HG02588 (cell line): ENCODE data around the gene KLHL28.

Experiments
- ATAC-seq: cut with Tn5 transposase; IDR thresholded peaks from one replicate; pipeline ENCODE4 v1.9.1; 2021; ENCODE audit warnings: mild to moderate bottlenecking, moderate library complexity; ENCODE audit not compliant: unreplicated experiment

Gene KLHL28

DNA sequence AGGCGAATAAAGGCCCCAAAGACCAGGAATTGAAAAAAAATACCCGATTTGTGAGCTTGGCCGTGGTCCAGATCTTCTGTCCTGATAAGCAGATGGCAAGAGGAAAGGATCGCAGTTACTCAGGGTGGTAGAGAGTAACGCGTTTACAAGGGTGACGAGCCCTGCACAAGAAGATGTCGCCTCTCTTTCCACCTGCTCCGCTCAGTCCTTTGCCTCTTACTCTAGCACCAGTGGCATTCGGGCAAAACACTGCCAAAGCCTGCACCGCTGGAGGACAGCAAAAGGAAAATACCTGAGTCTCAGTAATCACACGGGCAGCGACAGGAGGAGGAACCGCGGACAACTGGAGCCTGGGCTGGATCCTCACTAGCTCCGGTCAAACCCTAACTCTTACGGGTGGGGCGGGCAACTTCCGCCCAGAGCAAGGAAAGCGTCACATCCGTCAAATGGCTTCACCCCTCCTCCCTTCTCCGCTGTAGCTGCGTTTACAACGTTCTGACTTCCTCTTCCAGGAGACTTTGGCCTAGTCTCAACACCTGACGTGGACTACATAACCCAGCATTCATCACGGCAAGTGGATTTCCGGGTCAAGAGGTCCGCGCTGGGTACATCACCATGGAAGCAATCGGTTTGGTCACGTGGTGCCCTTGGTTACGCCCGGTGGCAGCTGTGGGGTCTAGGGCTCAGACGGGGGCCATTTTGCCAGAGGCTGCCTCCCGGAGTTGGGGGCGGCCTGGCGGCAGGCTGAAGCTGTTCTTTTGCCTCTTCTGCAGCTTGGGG is at the start of gene KLHL28, which contains the start of gene TOGARAM1:
KLHL28 (minus strand) TSS at position 394 of the 780 bp plus-strand sequence. CDS start 16,019 bp downstream, outside the sequence.
TOGARAM1 (plus strand) TSS at position 637 of the 780 bp plus-strand sequence. CDS start 232 bp downstream, outside the sequence.
- peak; percentile 95 for ATAC-seq

GRCh38 chr14:45003924-45004323 is 42.2 kb upstream of the KLHL28 start:
- no peak for ATAC-seq

DNA sequence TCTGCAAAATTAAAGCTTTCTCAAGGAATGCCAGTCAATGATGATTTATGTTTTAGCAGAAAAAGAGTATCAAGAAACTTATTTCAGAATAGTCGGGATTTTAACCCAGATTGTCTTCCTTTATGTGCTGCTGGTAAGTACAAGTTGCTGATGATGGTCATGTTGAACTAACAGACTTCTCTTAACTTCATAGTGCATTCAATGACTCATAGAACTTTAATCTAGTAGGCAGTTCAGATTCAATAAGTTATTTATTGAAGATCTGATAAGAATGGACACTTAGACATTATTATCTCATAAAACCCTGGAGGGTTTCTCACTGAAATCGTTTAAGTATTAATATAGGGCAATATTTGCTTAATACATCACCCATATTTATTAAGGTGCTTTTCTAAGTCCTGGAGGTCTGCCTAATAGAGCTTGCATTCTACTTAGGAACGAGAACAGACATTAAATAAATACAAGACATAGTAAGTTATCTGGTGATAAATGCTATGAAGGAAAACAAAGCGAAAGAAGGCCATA is 34.1 kb upstream of the KLHL28 start:
- ATAC-seq: no peak

DNA sequence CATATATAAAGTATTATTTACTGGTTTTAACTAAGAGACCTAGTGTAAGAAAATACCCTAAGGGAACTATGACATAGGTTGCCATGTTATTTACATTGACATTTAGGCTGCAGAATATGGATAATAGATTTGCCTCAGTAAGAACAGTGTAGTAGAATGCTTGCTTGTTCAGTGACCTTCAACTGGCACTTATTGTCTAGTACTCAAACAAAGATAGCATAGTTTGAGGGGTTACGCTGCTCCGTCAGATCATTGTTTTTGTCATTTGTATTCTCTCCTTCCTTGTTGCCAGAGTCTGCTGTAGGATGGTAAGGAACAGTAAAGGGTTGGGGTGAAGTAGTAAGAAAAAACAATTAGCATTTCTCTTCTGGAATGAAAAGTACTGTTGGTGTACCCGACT is 33.4 kb upstream of the KLHL28 start:
- ATAC-seq: no peak

DNA sequence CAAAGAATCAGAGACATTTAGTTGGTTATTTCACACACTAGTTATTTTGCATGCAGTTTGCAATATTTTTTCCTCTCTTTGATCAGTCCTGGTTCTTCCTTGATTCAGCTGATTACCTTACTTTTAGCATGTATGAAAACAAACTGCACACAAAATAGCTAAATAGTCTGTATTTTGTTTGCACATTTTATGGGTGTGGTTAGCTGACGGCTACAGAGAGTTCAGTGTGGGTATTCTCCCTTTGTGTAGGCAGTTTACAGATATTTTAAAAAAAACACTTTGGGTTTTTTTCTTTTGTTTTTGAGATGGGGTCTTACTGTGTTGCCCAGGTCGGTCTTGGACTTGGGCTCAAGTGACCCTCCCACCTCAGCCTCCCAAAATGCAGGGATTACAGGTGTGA is 28.8 kb upstream of the KLHL28 start:
- no peak for ATAC-seq

DNA sequence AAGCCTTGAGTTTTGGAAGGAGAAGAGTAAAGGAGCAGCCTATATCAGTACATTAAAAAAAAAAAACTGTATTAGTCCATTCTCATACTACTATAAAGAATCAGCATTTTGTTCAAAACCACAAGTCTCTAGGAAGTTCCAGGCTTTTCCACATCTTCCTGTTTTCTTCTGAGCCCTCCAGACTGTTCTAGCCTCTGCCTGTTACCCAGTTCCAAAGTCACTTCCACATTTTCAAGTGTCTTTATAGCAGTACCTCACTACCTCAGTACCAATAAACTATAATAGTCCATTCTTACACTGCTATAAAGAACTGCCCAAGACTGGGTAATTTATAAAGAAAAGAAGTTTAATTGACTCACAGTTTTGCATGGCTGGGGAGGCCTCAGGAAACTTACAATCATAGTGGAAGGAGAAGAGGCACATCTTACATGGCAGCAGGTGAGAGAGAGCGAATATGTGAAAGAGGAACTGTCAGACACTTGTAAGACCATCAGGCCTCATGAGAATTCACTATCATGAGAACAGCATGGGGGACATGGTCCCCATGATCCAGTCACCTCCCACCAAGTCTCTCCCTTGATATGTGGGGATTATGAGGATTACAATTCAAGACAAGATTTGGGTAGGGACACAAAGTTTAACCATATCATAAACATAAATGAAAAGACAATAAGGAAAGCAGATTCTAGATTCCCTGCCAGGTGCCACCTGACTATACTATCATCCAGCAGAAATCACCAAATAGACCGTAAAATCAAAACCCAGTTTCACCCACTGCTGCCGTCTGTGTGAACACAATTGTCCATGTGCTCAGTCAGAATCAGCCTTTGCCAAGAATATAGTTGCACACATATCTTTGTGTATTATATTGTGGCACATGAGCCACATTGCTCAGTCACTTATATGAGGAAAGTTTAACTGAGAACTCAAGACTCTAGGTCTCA is 28.0 kb upstream of the KLHL28 start:
- ATAC-seq: no peak

- no peak for ATAC-seq
Observed at GRCh38 chr14:44988694-44989093, 26.9 kb upstream of the KLHL28 start.

DNA sequence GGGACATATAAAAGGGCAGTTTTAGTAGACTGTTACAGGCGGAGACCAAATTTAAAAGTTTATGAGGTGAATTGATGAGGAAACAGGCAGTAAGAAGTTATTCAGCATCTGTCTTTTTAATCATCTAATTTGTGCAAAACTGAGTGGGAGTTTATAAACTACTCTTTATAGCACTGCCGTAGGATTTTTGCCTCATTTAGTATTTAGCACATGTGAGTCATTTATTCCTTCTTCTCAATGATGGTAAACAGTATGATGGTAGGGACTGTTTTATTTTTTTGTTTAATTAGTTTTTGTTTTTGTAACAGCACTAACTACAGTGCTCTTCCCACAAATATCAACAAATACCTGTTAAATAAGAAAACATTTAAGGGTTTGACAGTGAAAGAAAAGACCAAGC is 20.8 kb upstream of the KLHL28 start:
- no peak for ATAC-seq

- no peak for ATAC-seq
Observed at GRCh38 chr14:44981198-44981597, 19.5 kb upstream of the KLHL28 start.

- no peak for ATAC-seq
Observed at GRCh38 chr14:44979740-44980356, 18.1 kb upstream of the KLHL28 start.

DNA sequence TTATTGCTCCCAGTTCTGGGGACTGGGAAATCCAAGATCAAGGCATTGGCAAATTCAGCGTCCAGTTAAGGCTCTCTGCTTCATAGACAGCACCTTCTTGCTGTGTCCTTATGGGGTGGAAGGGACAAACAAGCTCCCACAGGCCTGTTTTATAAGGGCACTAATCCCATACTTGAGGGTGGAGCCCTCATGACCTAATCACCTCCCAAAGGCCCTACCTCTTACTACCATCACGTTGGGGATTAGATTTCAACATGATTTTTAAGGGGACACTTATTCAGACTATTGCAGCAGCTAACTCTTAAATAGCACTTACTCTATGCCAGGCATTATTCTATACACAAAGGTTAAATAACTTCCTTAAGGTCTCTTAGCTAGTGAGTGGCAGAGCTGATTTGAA is 17.5 kb upstream of the KLHL28 start:
- no peak for ATAC-seq

DNA sequence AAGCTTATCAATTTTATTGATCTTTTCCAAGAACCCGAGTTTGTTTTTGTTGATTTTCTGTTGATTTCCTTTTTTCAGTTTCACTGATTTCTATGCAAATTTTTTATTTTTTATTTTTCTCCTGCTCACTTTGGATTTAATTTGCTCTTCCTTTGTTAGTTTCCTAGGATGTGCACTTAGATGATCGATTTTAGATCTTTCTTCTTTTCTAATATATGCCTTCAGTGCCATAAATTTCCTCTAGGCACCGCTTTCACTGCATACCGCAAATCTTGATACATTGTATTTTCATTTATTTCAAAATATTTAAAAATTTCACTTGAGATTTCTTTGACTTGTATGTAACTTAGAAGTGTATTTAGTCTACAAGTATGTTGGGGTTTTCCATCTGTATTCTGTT is 9.7 kb upstream of the KLHL28 start:
- no peak for ATAC-seq

DNA sequence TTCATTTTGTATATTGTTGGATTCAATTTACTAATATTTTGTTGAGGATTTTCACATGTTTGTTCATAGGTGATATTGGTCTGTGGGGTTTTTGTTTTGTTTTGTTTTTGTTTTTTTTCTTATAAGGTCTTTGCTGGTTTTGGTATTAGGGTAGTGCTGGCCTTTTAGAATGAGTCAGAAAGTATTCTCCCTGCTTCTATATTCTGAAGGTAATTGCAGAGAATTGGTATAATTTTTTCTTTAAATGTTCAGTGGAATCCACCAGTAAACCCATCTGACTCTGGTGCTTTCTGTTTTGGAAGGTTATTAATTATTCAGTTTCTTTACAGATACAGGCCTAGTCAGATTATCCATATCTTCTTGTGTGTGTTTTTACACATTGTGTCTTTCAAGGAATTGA is 9.2 kb upstream of the KLHL28 start:
- ATAC-seq: no peak

DNA sequence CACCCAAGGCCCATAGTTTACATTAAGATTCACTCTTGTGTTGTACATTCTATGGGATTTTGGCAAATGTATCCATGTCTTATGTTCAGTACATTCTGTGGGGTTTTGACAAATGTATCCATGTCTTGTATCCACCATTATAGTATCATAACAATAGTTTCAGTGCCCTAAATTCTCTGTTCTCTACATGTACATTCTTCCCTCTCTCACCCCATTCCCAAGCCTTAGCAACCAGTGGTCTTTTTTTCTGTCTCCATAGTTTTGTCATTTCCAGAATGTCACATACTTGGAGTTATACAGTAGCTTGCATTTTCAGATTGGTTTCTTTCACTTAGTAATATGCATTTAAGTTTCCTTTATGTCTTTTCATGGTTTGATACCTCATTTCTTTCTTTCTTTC is 7.0 kb upstream of the KLHL28 start:
- ATAC-seq: no peak

DNA sequence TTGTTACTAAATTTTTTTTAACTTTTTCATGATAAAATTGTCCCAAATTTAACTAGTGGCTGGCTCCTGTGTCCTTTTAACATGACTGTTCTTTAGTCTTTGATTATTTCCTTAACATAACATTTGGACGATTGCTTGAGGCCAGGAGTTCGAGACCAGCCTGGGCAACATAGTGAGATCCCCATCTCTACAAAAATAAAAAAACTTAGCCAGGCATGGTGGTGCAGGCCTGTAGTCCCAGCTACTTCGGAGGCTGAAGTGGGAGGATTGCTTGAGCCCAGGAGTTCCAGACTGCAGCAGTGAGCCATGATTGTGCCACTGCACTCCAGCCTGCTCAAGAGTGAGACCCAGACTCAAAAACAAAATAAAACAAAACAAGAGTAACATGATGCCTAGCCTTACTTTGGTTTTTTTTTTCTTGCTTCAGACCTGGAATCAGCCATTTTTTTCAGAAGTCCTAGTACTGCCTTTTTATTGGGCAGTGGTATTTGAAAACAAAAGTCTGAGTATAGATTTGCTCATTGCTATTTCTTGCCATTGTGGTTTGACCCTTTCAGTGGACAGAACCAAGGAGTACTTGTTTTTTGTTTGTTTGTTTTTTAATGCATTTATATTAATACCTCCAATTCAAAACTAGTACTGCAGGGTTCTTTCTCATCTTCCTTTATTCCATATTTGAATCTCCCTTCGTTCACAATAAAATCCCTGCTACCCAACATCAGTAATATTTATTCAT is 5.0 kb upstream of the KLHL28 start:
- no peak for ATAC-seq

- ATAC-seq: no peak
Observed at GRCh38 chr14:44963775-44964380, 2.1 kb upstream of the KLHL28 start.

GRCh38 chr14:44963044-44963528 is 1.3 kb upstream of the KLHL28 start:
- no peak for ATAC-seq

GRCh38 chr14:44962334-44963043 is 742 bp upstream of the KLHL28 start:
- peak; percentile 30 for ATAC-seq

GRCh38 chr14:44961151-44961553 is 595 bp downstream of the KLHL28 start:
- ATAC-seq: peak; percentile 20
